ENCODE data around the gene MGME1. TPM values are rescaled to one million over a fixed set of nuclear protein-coding genes. Genes with fewer than 3 reads are reported as not detected.
"Not testable (repeated sequence)": the region's sequence is repeated elsewhere in the genome, so short reads cannot be mapped to it uniquely, and the experiment has no call there.

The MGME1 gene
- total RNA-seq, 1 experiment from 2014 or later = 24.0 TPM

- no TSS peak for BruUV-seq (replicated peaks)
- no peaks in the 10 kb centered on the region for H3K9me3 Mint-ChIP-seq (ENCODE audit: unreplicated experiment)
- no peaks in the 10 kb centered on the region for H3K27me3 Mint-ChIP-seq (ENCODE audit: insufficient read depth, unreplicated experiment)
- peak; percentile 34 for DNase-seq (ENCODE audit: unreplicated experiment)
- POLR2A ChIA-PET = no interaction called here
- intact Hi-C loops (cut with micrococcal nuclease) = no loop called here
- peak; percentile 12 for TF ChIP-seq CTCF (IDR thresholded peaks at IDR 0.05; ENCODE audit: unreplicated experiment)
- H3K27ac Mint-ChIP-seq (ENCODE audit: low read depth, unreplicated experiment) = no peak overlapping the region
- H3K4me1 Mint-ChIP-seq (ENCODE audit: insufficient read depth, unreplicated experiment) = no peaks in the 10 kb centered on the region
- H3K4me3 Mint-ChIP-seq (ENCODE audit: unreplicated experiment) = no peak overlapping the region
- no peaks in the 10 kb centered on the region for H3K36me3 Mint-ChIP-seq (ENCODE audit: insufficient read depth, unreplicated experiment)
- CTCF ChIA-PET = interaction anchor here (1.4 kb wide), 1 partner anchor 15 kb away, joined by 4 read pairs; no protein-coding TSS in a partner anchor
Observed at GRCh38 chr20:18019068-18019467, 50.2 kb downstream of the MGME1 start.

DNA sequence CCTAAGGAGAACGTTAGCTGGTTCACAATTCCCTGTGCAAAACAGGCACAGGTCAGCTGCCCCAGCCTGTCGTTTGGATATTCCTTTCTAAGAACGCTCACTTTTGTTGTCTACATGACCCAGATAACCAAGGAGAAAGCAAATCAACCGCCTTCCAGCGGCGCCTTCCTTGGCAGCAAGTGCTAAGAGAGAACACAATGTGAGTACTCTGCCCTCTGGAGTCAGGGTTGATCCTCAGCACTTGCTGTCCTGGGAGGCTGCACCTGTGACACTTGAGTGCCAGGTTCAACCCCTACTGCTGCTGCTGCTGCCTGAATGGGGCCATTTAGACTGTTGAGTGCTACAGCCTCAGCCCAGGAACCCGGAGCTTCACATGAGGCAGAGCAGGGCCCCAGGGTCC is 52.1 kb downstream of the MGME1 start:
- TF ChIP-seq CTCF (IDR thresholded peaks at IDR 0.05; ENCODE audit: unreplicated experiment) = no peak
- Mint-ChIP-seq H3K9me3 (ENCODE audit: unreplicated experiment) (no peaks in the 10 kb centered on the region), H3K4me1 (ENCODE audit: insufficient read depth, unreplicated experiment) (no peaks in the 10 kb centered on the region), H3K4me3 (ENCODE audit: unreplicated experiment) (no peak overlapping the region), H3K27me3 (ENCODE audit: insufficient read depth, unreplicated experiment) (no peaks in the 10 kb centered on the region), H3K27ac (ENCODE audit: low read depth, unreplicated experiment) (no peak overlapping the region), H3K36me3 (ENCODE audit: insufficient read depth, unreplicated experiment) (no peaks in the 10 kb centered on the region)
- POLR2A ChIA-PET = interaction anchor here (1.1 kb wide), 1 partner anchor 9 kb away, joined by 3 read pairs; no protein-coding TSS in a partner anchor
- no peak for DNase-seq (ENCODE audit: unreplicated experiment)
- BruUV-seq (replicated peaks) = no TSS peak
- CTCF ChIA-PET = interaction anchor here (0.6 to 1.3 kb wide), 3 partner anchors 17 to 82 kb away, joined by 3 read pairs; no protein-coding TSS in a partner anchor
- intact Hi-C loops (cut with micrococcal nuclease) = no loop called here

- Mint-ChIP-seq H3K27ac (ENCODE audit: low read depth, unreplicated experiment) (no peak overlapping the region), H3K36me3 (ENCODE audit: insufficient read depth, unreplicated experiment) (no peaks in the 10 kb centered on the region), H3K9me3 (ENCODE audit: unreplicated experiment) (no peaks in the 10 kb centered on the region), H3K4me3 (ENCODE audit: unreplicated experiment) (no peak overlapping the region), H3K4me1 (ENCODE audit: insufficient read depth, unreplicated experiment) (no peaks in the 10 kb centered on the region), H3K27me3 (ENCODE audit: insufficient read depth, unreplicated experiment) (no peaks in the 10 kb centered on the region)
- no TSS peak for BruUV-seq (replicated peaks)
- TF ChIP-seq CTCF (IDR thresholded peaks at IDR 0.05; ENCODE audit: unreplicated experiment) = no peak
- CTCF ChIA-PET = interaction anchor here (0.6 kb wide), 1 partner anchor 91 kb away, joined by 3 read pairs; no protein-coding TSS in a partner anchor
- POLR2A ChIA-PET = no interaction called here
- intact Hi-C loops (cut with micrococcal nuclease) = no loop called here
- DNase-seq (ENCODE audit: unreplicated experiment) = no peak
Observed at GRCh38 chr20:18024606-18025127, 55.8 kb downstream of the MGME1 start.

- H3K36me3 Mint-ChIP-seq (ENCODE audit: insufficient read depth, unreplicated experiment); CTCF ChIA-PET; BruUV-seq (replicated peaks); H3K4me3 Mint-ChIP-seq (ENCODE audit: unreplicated experiment); H3K27me3 Mint-ChIP-seq (ENCODE audit: insufficient read depth, unreplicated experiment); POLR2A ChIA-PET; H3K4me1 Mint-ChIP-seq (ENCODE audit: insufficient read depth, unreplicated experiment); H3K27ac Mint-ChIP-seq (ENCODE audit: low read depth, unreplicated experiment); intact Hi-C loops (cut with micrococcal nuclease); H3K9me3 Mint-ChIP-seq (ENCODE audit: unreplicated experiment): not testable (repeated sequence)
- DNase-seq (ENCODE audit: unreplicated experiment) = peak; percentile 18
Observed at GRCh38 chr20:18027011-18027410, 58.2 kb downstream of the MGME1 start.

DNA sequence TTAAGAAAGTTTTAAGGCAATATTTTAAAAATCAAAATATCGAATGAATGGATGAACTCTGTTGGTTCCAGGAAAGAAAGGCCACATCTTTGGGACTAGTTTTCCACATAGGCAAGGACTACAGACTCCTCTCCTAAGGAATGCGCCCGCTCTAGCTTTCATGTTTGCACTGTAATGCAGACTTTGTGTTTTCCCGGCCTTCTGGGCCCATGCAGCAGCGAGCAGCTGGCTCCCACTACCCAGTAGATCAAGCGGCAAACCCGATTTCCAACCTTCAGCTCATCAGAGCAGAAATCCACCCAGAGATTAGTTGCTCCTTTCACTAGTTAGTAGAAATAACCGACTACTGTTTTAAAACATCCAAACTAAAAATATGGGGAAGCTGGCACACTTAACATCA is 61.2 kb downstream of the MGME1 start:
- Mint-ChIP-seq H3K27me3 (ENCODE audit: insufficient read depth, unreplicated experiment) (no peaks in the 10 kb centered on the region), H3K4me1 (ENCODE audit: insufficient read depth, unreplicated experiment) (peaks cover 5% of the 10 kb centered on the region), H3K27ac (ENCODE audit: low read depth, unreplicated experiment) (no peak overlapping the region), H3K4me3 (ENCODE audit: unreplicated experiment) (no peak overlapping the region), H3K9me3 (ENCODE audit: unreplicated experiment) (no peaks in the 10 kb centered on the region), H3K36me3 (ENCODE audit: insufficient read depth, unreplicated experiment) (no peaks in the 10 kb centered on the region)
- POLR2A ChIA-PET = interaction anchor here (0.7 to 1.0 kb wide), 3 partner anchors 9 to 60 kb away, joined by 3 read pairs; no protein-coding TSS in a partner anchor
- no peak for DNase-seq (ENCODE audit: unreplicated experiment)
- intact Hi-C loops (cut with micrococcal nuclease) = no loop called here
- no TSS peak for BruUV-seq (replicated peaks)
- no peak for TF ChIP-seq CTCF (IDR thresholded peaks at IDR 0.05; ENCODE audit: unreplicated experiment)
- CTCF ChIA-PET = no interaction called here

Measured in MCF 10A (cell line).